H1 (cell line): Measurements from ENCODE around the gene DGCR6L. TPM values are rescaled to one million over a fixed set of nuclear protein-coding genes. Genes with fewer than 3 reads are reported as not detected.

Source experiments
- ATF3 ChIP-seq: IDR thresholded peaks from 2 replicates; pipeline ENCODE4 v1.6.1; 2011; ENCODE audit warnings: low read depth, mild to moderate bottlenecking, low read length; ENCODE audit not compliant: insufficient read depth
- CHD2 ChIP-seq: IDR thresholded peaks from 2 replicates; pipeline ENCODE4 v1.6.1; 2012; ENCODE audit warnings: low read length, improper control_type of control experiment
- SIX5 ChIP-seq: IDR thresholded peaks from 2 replicates; pipeline ENCODE4 v1.6.1; 2011; ENCODE audit warnings: mild to moderate bottlenecking, low read depth, low read length
- polyA plus RNA-seq, 7 experiments: library from polyadenylated mRNA; depleted of rRNA in 3 of 7; stranded (reverse) in 5 of 7; unstranded in 2 of 7; fragments of >200 nt in 5 of 7; fragments of 200-250 nt in 2 of 7; gene quantifications; 1 replicate in 5 of 7; 2 replicates in 1 of 7; 4 replicates in 1 of 7; pipeline versions ENCODE4 v1.2.1 to v1.2.3, GENCODE V29; 2011 to 2013; ENCODE audit warnings: missing spikeins in 2 of 7, mixed read lengths in 2 of 7
- total RNA-seq: library from RNA; stranded (reverse); fragmentation: NEBNext Ultra II Directional; extraction: Animal tissue kit (Norgen Biotek cat#: 25700); gene quantifications from 2 replicates; pipeline ENCODE4 v1.2.1, GENCODE V29; 2021

Gene DGCR6L
- total and polyA plus RNA-seq, 2 of the 8 experiments (the other 6 are each of a cell fraction or from before 2014, with no cell fraction given), result 43.6 to 72.6 TPM

GRCh38 chr22:20276468-20276867, 43.4 kb downstream of the DGCR6L start (continued):
- no peak for TF ChIP-seq SIX5
- no peak for TF ChIP-seq CHD2
- no peak for TF ChIP-seq ATF3
